ENCODE results near the gene ANO6.

ANO6 gene

DNA sequence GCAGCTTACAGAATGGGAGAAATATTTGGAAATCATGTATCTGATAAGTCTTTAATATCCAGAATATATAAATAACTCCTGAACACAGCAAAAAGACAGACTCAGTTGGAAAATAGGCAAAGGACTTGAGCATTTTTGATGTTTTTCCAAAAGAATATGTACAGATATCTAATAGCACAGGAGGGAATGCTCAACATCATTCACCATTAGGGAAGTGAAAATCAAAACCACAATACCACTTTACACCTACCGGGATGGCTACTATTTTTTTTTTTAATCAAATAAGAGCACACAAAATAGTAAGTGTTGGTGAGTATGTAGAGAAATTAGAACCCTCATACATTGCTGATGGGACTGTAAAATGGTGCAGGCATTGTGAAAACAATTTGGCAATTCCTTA is 75.6 kb downstream of the ANO6 start:
- in situ Hi-C loops (cut with HindIII; ENCODE audit: low sequenced_read_pairs), result no loop called here
- H3K4me3 ChIP-seq (ENCODE audit: low read depth, low read length), result no peak overlapping the region
- no peak for DNase-seq (ENCODE audit: low read depth, low spot score)
- TF ChIP-seq, protein P1, sequence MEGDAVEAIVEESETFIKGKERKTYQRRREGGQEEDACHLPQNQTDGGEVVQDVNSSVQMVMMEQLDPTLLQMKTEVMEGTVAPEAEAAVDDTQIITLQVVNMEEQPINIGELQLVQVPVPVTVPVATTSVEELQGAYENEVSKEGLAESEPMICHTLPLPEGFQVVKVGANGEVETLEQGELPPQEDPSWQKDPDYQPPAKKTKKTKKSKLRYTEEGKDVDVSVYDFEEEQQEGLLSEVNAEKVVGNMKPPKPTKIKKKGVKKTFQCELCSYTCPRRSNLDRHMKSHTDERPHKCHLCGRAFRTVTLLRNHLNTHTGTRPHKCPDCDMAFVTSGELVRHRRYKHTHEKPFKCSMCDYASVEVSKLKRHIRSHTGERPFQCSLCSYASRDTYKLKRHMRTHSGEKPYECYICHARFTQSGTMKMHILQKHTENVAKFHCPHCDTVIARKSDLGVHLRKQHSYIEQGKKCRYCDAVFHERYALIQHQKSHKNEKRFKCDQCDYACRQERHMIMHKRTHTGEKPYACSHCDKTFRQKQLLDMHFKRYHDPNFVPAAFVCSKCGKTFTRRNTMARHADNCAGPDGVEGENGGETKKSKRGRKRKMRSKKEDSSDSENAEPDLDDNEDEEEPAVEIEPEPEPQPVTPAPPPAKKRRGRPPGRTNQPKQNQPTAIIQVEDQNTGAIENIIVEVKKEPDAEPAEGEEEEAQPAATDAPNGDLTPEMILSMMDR (IDR thresholded peaks at IDR 0.05; ENCODE audit: low read depth, low read length), result no peak

DNA sequence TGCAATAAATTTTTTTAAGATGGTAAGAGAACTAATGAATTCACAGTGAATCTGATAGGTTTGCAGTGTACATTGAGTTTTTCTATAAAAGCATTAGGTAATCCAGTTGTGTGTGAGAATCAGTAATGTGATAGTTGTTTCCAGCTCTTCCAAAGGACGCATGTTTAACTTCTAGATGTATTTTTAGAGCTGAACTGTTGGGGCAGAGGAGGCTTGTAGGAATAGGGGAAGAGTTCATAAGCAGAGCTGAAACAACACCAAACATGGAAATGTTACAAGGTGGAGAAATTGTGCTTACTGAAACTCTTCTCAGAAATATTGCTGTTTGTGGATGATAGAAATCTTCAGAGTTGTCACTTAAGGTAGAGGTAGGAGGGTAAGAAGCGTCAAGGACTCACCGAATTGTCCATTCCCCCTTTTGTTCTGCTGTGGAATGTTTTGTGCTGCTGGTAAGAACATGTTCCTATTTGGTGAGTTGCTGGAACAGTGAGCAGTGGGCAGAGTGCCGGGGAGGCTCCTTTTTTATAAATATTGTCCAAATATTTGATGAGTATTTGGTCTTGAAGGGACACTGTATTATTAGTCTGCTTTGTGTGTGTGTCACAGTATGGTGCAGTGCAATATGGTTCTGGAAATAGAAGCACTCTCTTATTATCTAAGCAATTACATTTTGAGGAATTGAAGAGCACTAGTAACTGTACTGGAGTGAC is 76.7 kb downstream of the ANO6 start:
- in situ Hi-C loops (cut with HindIII; ENCODE audit: low sequenced_read_pairs), result no loop called here
- TF ChIP-seq, protein P1 (IDR thresholded peaks at IDR 0.05; ENCODE audit: low read depth, low read length), result no peak
- DNase-seq (ENCODE audit: low read depth, low spot score), result peak; percentile 35
- H3K4me3 ChIP-seq (ENCODE audit: low read depth, low read length), result no peak overlapping the region

DNA sequence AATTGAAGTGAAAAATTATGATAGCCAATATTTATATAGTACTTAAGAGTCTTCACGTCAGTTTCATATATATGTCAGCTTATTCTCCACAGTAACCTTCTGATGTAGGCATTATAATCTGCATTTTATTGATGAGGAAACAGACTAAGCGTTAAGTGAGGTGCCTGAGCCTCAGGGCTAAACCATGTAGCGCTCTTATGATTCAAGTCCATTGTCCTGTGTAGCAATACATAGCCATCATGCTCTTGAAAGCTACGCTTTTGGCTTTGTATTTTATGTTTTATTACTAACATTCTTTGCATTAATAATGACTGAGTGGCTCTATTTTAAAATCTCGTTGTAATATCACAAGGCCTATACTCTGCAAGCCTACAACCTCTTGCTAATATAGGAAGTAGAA is 79.0 kb downstream of the ANO6 start:
- TF ChIP-seq, protein P1 (IDR thresholded peaks at IDR 0.05; ENCODE audit: low read depth, low read length), result no peak
- in situ Hi-C loops (cut with HindIII; ENCODE audit: low sequenced_read_pairs), result no loop called here
- no peak overlapping the region for H3K4me3 ChIP-seq (ENCODE audit: low read depth, low read length)
- DNase-seq (ENCODE audit: low read depth, low spot score), result no peak

DNA sequence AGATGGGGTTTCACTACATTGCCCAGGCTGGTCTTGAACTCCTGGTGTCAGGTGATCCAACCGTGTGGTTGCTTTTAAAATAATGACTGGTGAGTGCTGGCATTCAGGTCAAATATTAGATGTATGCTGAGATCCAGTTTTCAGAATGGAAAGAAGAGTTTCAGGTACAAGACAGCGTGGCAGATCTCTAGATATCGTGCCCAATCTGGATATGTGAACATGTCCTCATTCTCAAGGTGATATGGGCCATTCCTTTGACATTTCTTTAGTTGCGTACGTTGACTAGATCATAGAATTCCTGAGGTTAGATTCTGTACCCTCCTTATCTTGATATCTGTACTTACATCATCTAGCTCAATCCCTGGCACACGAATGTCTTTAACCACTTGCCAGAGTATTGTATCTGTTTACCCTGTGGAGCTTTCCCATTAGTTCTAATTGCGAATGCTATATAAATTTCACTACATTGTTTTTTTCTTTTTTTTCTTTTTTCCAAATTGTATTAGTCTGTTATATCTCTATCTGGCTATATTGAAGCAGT is 80.2 kb downstream of the ANO6 start:
- DNase-seq (ENCODE audit: low read depth, low spot score), result no peak
- H3K4me3 ChIP-seq (ENCODE audit: low read depth, low read length), result no peak overlapping the region
- TF ChIP-seq, protein P1 (IDR thresholded peaks at IDR 0.05; ENCODE audit: low read depth, low read length), result no peak
- in situ Hi-C loops (cut with HindIII; ENCODE audit: low sequenced_read_pairs), result no loop called here

DNA sequence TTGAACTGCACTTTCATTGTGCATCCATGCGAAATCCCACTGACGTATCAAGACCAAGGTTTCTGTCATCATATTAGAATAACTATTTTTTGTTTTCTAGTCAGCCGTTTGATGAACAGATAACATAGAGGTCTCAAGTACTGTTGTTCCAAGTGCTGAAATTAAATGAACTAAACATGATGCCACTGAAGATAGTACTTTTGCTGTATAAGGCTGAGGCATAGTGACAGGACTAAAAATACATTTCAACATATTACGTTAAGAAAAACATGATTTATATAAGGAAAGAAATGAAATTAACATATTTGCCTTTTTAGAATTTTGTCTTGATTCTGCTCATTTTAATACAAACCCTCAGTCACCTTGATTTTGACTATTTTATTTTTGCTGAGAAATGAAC is 82.2 kb downstream of the ANO6 start:
- in situ Hi-C loops (cut with HindIII; ENCODE audit: low sequenced_read_pairs), result no loop called here
- TF ChIP-seq, protein P1 (IDR thresholded peaks at IDR 0.05; ENCODE audit: low read depth, low read length), result no peak
- no peak overlapping the region for H3K4me3 ChIP-seq (ENCODE audit: low read depth, low read length)
- no peak for DNase-seq (ENCODE audit: low read depth, low spot score)

DNA sequence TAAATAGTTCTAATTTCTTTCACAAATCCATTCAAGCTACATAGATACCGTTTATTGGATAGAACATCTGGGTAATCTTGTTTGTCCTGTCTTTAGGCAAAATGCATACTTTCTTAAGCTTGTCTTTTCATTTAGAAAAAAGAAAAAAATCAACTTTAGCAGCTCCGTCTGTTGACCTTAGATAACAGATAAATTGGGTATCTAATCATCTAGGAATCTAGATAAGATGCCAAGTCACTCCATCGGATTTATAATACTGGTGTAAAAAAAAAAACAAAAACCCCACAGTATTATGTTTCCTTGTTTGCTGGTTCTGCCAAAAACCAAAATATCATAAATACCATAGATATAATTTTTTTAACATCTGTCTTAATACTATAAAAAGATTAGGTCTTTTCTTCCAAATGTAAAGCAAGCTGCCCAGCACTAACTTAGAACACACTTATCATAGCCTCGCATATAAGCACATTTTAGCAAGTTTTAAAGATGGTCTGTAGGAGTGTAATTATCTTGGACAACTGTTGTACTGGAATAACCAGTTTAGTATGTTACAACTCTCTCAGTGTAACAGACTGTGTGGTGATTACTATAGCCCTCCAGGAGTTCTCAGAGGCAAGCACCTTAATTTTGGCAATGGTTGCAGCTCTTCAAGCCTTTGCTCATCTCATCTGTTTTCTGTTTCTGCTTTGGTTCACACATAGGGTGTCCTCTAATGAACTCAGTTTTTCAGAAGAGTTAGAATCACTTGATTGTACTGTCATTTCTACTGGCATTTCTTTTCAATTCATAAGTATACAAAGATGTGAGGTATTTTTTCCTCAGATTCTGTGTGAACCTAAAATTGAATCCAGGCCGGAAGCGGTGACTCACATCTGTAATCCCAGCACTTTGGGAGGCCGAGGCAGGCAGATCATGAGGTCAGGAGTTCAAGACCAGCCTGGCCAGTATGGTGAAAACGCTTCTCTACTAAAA is 83.1 kb downstream of the ANO6 start:
- DNase-seq (ENCODE audit: low read depth, low spot score), result peak; percentile 46
- H3K4me3 ChIP-seq (ENCODE audit: low read depth, low read length), result no peak overlapping the region
- TF ChIP-seq, protein P1 (IDR thresholded peaks at IDR 0.05; ENCODE audit: low read depth, low read length), result no peak
- in situ Hi-C loops (cut with HindIII; ENCODE audit: low sequenced_read_pairs), result no loop called here
